Non-pigmented ciliary epithelial cell (primary cell): ENCODE measurements around the gene SLC35F1.

ENCODE experiments used
- DNase-seq: peaks from one replicate; pipeline ENCODE4 v3.0.0-alpha.2; 2010; ENCODE audit warnings: low read depth

Gene SLC35F1

GRCh38 chr6:118316796-118317384, 409.8 kb downstream of the SLC35F1 start:
- DNase-seq: no peak

GRCh38 chr6:118317581-118318563, 410.8 kb downstream of the SLC35F1 start:
- DNase-seq: no peak

GRCh38 chr6:118318648-118319047, 411.6 kb downstream of the SLC35F1 start:
- no peak for DNase-seq

- DNase-seq: no peak
Measured at GRCh38 chr6:118319416-118319815, 412.4 kb downstream of the SLC35F1 start.

GRCh38 chr6:118319894-118320649, 413.0 kb downstream of the SLC35F1 start:
- no peak for DNase-seq

- DNase-seq: no peak
Measured at GRCh38 chr6:118320652-118321051, 413.6 kb downstream of the SLC35F1 start.

GRCh38 chr6:118324116-118324515, 417.1 kb downstream of the SLC35F1 start:
- no peak for DNase-seq

GRCh38 chr6:118325220-118325860, 418.3 kb downstream of the SLC35F1 start:
- DNase-seq: no peak

- no peak for DNase-seq
Measured at GRCh38 chr6:118326712-118327111, 419.6 kb downstream of the SLC35F1 start.

GRCh38 chr6:118327237-118327636, 420.2 kb downstream of the SLC35F1 start:
- DNase-seq: no peak

- no peak for DNase-seq
Measured at GRCh38 chr6:118333772-118334171, 426.7 kb downstream of the SLC35F1 start.

- no peak for DNase-seq
Measured at GRCh38 chr6:118334634-118335033, 427.6 kb downstream of the SLC35F1 start.

- DNase-seq: no peak
Measured at GRCh38 chr6:118335325-118335816, 428.3 kb downstream of the SLC35F1 start.

- DNase-seq: no peak
Measured at GRCh38 chr6:118344014-118344670, 437.1 kb downstream of the SLC35F1 start.

- no peak for DNase-seq
Measured at GRCh38 chr6:118350881-118351430, 443.9 kb downstream of the SLC35F1 start.

GRCh38 chr6:118353564-118353963, 446.5 kb downstream of the SLC35F1 start:
- no peak for DNase-seq

GRCh38 chr6:118354641-118355040, 447.6 kb downstream of the SLC35F1 start:
- no peak for DNase-seq

- no peak for DNase-seq
Measured at GRCh38 chr6:118356054-118356453, 449.0 kb downstream of the SLC35F1 start.

- DNase-seq: no peak
Measured at GRCh38 chr6:118356686-118357085, 449.6 kb downstream of the SLC35F1 start.
